GM21576 (cell line): ENCODE results near the gene LGR4.
"Not testable (repeated sequence)": the region's sequence is repeated elsewhere in the genome, so short reads cannot be mapped to it uniquely, and the experiment has no call there.

ENCODE experiments used
- ATAC-seq: cut with Tn5 transposase; IDR thresholded peaks from one replicate; pipeline ENCODE4 v1.9.1; 2021; ENCODE audit warnings: mild to moderate bottlenecking, moderate library complexity; ENCODE audit not compliant: unreplicated experiment

The LGR4 gene

DNA sequence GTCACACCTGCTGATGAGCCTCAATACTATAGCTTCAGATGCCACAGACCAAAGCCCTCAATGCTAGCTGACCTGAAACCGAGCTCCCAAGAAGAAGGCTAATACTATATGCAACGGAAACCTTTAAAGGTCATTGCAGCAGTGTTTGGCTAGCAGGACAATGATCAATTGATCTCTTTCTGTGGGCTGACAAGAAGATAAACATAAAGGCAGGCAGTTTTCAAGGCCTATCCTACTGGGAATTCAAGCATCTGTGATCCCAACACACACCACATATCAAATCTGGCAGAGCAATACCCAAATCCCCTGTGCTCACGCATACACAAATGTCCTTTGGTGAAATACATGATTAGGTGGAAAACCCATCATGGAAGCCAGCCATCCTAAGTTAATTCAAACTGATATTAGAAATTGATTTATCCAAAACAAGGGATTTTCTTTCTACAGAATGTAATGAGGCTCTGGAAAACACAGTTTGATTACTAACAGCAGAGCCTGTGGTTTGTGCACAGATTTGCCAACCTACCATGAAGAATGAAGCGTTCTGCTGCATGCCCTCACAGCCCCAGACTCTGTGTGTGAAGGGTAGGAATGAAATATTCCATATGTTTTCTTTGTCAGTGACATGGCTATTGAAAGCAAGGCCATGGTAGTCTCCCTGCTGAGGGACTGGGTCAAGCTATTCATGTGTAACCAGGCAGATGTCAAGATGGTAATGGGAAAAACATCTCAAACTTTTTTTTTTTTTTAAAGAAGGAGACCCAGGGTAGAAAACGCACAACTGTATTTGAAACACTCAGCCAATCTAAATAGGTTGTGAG, 12.2 kb downstream of the LGR4 start:
- no peak for ATAC-seq

DNA sequence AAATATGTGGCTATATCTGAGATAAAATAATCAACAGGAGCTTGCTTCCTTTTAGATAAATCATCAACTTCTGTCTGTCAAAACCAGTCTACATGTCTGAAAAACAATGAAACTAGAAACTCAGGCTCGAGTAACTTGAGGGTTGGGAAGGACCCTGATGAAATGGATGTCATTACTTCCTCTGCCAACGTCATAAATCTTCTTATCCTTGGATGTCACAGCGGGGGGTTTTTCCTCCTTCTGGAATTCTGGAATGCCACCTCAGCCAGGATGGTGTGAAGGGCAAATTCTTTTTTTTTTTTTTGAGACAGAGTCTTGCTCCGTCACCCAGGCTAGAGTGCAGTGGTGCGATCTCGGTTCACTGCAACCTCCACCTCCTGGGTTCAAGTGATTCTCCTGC, 13.4 kb downstream of the LGR4 start:
- no peak for ATAC-seq

DNA sequence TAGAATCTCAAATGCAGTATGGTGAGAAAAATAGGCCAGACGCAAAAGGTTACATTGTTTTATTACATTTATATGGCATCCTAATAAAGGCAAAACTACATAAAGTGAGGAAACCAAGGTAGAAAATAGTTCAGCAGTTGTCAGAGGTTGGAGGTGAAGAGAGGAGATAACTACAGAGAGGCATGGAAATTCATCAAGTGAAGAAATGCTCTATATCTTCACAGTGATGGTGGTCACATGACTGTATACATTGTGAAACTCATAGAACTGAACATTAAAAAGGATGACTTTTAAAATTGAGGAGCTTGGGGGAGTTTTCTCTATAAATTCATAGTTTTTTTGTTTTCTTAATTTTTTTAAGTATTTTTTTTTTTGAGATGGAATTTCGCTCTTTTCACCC, 14.4 kb downstream of the LGR4 start:
- ATAC-seq: no peak

DNA sequence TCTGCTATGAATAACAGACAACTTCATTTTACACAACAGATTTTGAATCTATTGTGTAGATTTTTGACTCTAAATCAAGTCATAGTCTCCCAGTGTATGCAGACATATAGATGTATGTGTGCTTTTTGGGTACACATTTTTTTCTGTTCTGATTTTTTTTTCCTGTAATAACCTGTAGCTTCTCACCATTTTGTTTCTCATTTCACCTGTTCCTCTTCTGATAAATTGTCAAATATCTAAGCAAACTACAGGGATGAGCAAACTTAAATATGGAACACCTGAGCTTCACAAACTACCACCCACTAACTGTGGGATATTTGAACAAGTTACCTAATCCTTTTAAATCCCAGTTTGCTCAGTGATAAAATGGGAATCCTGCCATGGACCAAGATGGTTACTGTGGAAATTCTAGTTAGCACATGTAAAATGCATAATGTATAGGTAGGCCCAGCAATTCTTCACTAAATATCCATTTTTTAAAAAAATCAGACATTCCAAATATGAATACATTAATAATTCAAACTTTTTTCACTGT, 15.7 kb downstream of the LGR4 start:
- ATAC-seq: no peak

DNA sequence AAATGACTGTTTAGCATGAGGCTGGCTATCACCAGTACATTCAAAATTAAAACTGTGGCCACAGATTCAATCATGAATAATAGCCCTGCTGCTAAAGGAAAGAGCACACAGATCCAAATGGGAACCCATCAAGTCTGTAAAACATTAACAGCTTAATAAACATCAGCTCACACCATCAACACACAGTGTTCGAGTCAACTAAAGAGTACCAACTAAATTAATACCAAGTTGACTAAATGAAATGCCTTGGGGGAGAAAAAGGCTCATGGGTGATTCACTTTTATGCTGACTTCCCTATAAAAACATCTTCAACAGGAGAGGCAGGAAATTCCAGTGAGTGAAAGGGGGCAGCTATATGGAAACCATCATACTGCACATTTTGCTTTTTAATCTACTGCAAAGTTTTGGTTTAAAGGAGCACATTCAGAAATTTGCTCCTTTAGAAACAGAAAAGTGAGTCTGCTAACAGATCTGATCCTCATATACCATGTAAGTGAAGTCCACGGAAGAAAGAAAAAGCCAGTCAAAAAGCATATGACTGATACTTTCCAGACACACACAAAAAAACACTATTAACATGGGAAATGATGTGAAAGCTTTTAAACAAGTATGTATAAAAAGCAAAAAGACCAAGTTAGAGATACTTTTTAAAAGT, 16.3 kb downstream of the LGR4 start:
- no peak for ATAC-seq

DNA sequence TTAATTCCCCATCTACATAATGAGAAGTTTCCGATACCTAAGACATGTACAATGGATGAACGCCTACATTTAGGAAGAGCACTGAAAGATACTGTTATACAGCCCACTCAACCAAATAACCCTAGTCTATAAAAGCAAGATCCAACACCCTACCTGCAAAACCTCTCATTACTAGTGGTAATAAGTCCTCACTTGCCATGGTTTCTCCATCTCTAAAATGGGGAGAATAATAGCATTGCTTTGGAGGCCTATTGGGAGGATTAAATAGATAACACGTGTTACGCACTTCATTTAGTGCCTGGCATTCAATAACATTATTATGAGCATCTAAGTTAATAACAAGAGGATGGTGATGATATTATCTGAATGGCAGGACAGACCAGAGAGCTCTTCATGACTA, 16.9 kb downstream of the LGR4 start:
- no peak for ATAC-seq

DNA sequence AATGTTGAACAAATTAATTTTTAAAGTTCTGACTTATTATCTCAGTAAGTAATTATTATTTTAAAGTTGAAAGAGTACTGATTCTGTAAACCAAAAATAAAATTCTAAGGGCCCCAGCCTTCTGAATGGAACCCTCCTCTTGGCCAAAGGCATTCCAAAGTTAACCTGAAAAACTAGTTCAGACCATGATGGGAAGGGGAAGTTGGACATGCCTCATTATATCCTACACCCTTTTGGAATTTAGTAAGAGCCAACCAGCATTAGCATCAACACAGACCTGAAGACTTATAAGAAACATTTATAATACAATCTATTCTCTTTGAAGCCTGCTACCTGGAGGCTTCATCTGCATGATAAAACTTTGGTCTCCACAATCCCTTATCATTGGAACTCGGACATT, 18.9 kb downstream of the LGR4 start:
- ATAC-seq: no peak

DNA sequence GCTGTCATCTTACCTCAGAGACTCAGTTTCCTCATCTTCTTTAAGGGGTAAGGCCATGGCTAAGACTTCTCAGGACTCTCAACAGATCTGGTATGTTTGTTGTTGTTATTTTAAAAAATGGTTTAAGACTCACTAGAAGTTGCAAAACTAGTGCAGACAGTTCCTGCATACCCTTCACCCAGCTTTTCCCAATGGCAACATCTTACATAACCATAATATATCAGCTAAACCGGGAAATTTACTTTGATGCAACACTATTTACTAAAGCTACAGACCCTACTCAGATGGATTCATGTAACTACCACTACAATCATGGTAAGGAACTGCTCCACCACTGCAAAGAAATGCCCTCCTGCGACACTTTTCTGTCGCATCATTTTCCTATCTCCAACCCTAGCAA, 20.4 kb downstream of the LGR4 start:
- no peak for ATAC-seq

DNA sequence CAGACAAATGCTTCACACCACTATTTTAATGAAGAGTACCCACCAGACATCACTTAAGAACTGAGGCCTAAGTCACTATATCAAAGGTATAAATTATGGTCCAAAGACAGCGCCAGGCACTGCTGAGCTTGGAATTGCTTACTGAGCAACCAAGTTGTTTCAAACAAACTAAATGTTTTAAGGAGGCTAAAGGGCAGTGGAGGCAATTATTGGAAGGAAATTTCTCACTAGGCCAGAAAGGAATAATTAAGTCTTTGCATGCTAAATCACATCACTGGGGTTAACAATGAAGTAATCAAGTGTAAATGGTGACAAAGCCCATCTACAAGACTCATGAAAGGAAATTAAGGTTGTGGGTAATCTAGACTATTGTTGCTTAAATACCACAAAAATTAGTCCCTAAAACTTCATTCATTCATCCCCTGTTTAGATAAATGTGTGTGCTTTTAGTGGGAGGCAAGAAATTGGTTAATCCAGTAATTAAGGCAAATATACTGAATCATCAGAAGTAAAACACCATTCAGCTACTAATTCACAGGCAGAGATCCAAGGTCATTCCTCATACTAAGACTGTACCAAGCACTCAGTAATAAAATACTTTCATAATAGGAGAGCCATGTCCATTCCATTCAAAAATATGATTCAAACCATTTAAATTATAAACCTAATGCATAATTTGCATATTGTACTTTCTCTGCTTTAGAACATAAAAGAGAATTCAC, 21.2 kb downstream of the LGR4 start:
- no peak for ATAC-seq

DNA sequence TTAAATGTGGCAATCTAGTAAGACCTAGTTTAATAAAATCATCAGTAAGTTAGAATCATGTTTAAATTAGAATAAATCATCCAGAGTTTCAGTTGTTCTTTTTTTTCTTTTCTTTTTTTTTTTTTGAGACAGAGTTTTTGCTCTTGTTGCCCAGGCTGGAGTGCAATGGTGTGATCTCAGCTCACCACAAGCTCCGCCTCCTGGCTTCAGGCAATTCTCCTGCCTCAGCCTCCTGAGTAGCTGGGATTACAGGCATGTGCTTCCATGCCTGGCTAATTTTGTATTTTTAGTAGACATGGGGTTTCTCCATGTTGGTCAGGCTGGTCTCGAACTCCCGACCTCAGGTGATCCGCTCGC, 24.4 kb downstream of the LGR4 start:
- ATAC-seq: not testable (repeated sequence)

DNA sequence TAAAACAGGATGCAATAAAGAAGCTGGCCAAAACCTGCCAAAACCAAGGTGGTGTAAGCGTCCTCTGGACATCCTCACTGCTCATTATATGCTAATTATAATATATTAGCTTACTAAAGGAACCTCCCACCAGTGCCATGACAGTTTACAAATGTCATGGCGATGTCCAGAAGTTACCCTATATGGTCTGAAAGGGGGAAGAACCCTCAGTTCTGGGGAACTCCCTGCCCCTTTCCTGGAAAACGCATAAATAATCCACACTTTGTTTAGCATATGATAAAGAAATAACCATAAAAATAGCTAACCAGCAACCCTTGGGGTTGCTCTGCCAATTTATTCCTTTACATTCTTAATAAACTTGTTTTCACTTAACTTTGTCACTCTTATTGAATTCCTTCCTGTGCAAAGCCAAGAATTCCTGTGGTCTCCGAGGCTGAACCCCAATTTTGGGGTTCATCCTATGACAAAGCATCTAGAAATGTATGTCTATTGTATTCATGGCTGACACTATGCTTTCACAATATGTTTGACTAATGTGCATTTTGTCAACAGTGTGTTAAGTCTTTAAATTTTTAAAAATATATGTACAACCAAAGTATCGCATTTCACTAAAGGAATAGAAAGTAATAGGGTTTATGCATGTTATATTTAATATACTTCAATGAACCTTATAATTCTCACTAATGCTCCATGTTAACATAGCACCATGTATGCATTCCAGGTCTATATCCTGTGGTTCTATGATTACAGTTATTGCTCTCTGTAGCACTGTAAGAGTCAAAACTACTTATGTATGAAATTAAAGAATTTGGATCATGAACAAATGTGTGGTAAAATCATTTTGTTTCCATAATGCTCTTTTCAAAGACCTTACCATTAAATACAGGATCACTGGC, 25.1 kb downstream of the LGR4 start:
- no peak for ATAC-seq

DNA sequence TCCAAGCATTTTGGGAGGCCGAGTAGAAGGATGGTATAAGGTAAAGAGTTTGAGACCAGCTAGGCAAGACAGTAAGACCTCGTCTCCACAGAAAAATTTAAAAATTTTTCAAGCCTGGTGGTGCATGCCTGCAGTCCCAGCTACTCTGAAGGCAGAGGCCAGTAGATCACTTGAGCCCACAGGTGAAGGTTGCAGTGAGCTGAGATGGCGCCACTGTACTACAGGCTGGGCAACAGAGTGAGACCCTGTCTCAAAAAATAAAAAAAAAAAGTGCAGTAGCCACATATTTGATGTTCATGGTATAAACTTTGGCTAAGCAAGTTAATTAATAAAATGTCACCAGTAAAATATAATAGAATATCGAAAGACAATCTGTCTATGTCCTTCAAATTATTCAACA, 27.0 kb downstream of the LGR4 start:
- ATAC-seq: no peak

DNA sequence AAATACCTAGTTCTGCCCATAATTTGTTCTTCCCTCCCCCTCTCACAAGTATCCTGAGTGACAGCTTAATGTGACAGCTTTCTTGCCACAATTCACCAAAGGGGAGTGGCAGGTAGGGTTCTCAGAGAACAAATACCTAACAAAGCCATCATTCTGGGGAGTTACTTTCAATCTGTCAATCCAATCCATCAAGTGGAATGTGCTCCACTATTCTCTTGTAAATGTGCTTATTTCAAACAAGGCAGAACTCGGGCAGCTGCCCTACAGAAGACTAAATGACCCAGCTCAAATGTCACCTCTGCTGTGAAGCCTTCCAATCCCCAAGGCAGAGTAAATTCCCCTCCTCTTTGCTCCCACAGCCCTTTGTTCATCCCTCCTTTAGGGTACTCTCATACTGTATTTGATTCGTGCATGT, 27.8 kb downstream of the LGR4 start:
- no peak for ATAC-seq

DNA sequence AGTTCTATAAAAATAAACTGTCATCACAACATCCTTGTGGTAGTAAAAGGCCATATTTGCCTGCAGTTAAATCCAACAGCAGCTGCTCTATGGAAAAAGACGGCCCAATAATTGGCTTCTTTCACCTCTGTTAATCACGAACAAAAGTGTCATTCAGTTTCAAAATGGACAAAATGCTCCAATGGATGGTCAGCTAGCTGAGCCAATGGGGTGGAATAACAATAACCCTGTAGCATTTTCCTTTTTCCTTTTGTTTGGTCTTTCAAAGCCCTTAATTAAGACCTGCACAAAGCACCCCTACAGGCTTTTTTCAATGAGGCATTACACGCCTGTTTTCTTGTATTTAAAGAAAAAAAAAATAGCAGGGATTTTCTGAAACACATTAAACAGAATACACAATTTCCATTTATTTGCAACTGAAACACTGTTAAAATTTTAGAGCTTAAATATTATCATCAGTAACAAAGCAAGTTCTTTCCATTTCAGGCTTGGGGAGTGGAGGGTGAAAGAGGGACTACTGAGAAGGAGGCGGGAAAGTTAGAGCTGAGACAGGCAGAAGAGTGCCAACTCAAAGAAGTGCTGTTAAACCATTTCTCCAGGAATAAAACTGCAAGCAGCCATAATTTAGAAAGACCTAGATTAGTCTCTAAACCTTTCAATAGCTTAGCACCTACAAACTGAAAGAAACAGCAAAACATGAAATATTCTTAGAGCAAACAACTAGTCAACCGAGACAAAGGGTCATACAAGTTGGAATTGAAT, 28.7 kb downstream of the LGR4 start:
- ATAC-seq: no peak

DNA sequence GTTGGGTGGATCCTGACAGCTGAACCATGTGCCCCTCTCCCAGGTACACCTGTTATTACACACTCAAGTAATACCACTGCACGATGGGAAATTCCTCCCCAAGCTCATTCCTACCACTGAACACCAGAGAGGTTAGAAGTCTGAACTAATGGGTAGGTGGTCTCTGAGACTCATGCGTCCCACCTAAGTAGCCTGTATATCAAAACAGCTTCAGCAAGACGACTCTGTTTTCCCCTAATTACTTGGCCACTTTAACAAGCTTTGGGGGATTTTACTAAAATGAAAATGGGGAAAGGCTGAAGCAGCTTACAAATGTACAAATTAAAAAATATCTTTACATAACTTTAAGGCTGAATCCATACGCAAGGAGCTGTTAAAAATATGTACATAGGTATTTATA, 29.4 kb downstream of the LGR4 start:
- ATAC-seq: no peak

DNA sequence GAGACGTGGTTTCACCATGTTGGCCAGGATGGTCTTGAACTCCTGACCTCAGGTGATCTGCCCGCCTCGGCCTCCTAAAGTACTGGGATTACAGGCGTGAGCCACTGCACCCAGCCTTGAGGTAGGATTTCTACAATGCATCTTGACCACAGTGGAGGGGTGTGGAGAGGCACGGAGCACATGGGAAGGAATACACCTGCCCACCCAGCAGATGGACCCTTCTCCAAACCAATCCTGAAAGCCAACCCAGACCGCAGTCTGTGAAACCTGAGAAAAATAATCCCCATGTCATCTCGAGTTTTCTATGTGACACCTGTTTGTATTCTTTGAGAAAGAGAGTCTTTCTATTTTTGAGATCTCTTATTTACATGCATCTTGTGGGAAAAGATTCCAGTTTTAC, 32.5 kb downstream of the LGR4 start:
- ATAC-seq: no peak

DNA sequence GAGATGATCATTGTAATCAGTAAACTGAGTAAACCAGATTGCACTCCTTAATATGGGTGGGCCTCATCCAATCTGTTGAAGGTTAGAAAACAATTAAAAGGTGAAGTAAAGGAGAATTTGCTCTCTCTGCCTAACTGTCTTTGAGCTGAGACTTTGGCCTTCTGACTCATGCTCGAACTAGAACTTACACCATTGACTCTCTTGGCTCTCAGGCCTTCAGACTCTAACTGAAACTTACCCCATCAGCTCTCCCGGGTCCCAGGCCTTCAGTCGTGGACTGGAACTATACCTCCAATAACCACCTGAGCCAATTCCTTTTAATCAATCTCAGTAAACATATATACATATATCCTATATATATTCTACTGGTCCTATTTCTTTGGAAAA, 34.0 kb downstream of the LGR4 start:
- ATAC-seq: no peak

DNA sequence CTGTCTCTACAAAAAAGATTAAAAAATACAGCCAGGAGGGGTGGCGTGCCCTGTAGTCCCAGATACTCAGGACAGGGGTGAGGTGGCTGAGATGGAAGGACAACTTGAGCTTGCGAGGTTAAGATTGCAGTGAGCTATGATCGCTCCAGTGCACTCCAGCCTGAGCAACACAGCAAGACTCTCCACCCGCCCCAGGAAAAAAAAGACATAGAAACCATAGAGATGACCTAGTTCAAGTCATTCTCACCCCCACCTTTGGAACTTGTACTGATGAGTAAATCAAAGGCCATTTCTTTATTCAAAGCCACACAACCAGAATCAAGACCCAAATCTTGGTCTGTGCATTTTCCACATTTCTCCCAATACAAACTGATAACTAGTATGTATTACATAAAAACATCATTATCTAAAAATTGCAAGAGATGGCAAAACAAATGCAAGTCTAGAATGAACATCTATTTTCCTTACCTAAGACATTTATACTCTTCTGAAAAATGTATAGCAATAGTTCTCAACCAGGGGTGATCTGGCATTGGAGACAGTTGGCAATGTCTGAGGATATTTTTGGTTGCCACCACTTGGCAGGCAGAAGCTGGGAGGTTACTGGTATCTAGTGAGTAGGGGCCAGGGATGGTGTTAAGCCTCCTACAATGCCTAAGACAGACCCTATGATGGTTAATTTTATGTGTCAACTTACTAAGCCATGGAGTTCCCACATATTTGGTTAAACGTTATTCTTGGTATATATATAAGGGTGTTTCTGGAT, 34.6 kb downstream of the LGR4 start:
- no peak for ATAC-seq

DNA sequence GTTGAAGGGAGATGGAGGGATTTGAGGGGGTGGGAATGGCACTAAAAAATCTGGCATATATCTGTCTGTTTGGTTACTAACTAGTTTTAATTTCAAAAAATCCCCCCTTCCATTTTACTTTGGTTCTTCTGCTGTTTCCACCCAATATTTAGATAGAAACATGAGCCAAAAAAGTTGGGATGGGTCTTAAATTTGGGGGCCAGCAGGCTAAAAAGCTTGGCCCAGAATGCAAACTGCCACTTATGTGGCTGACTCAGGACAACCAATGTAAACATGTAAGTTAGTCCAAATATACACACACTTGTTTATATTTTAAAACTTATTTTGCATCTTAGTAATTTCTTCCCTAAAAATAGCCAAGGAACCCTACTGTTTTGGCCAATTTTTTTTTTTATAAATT, 35.7 kb downstream of the LGR4 start:
- ATAC-seq: no peak
